Psoas muscle (tissue), 8 donors: ENCODE measurements around the gene SUPT5H. TPM values are rescaled to one million over a fixed set of nuclear protein-coding genes. Genes with fewer than 3 reads are reported as not detected.

ENCODE experiments used
- ATAC-seq, 4 donors: fragments of 200-7000 bp; cut with Tn5 transposase; one replicate each; pipeline ENCODE4 v1.9.1; 2020; ENCODE audit warnings: moderate library complexity in 3 of 4, mild to moderate bottlenecking in 2 of 4
- DNase-seq, 2 donors: peaks; one replicate each; pipeline ENCODE4 v3.0.0-alpha.2; 2020
- H3K27ac ChIP-seq: fragments of 200-600 bp; one replicate; pipeline ENCODE4 v1.8.0; 2022
- H3K27me3 ChIP-seq, 3 donors: fragments of 200-600 bp in 1 of 3; one replicate each; pipeline versions ENCODE4 v1.6.1 to v1.8.0; 2013 to 2022; ENCODE audit warnings: low read length in 2 of 3, mild to moderate bottlenecking in 2 of 3, moderate library complexity in 1 of 3; ENCODE audit not compliant: insufficient read depth in 3 of 3
- H3K36me3 ChIP-seq, 2 donors: fragments of 200-600 bp in 1 of 2; one replicate each; pipeline versions ENCODE4 v1.6.1 to v1.8.0; 2013 to 2022; ENCODE audit warnings: low read depth in 1 of 2, mild to moderate bottlenecking in 1 of 2, moderate library complexity in 1 of 2; ENCODE audit not compliant: insufficient read depth in 1 of 2
- H3K4me1 ChIP-seq: fragments of 200-600 bp; one replicate; pipeline ENCODE4 v1.8.0; 2022
- H3K4me3 ChIP-seq: fragments of 200-600 bp; one replicate; pipeline ENCODE4 v1.8.0; 2022; ENCODE audit warnings: mild to moderate bottlenecking
- H3K9me3 ChIP-seq: fragments of 200-600 bp; one replicate; pipeline ENCODE4 v1.8.0; 2022
- WGBS, 3 donors: extraction: QIAGEN DNeasy Blood & Tissue Kit; methylation state at CpG; one replicate each; pipeline versions ENCODE4 v1.1.6 to v1.1.7; 2013; 5-methylcytosine and 5-hydroxymethylcytosine counted together
- intact Hi-C, 2 donors: fragments of 100-400 bp; cut with DNase I; formaldehyde crosslinking; loops; one replicate each; pipeline versions ENCODE4 v1.11.0 to v1.14.2; 2022
- polyA plus RNA-seq, 3 donors: library from polyadenylated mRNA; stranded (reverse); fragments of 200-250 nt; gene quantifications; one replicate each; pipeline ENCODE4 v1.2.3, GENCODE V29; 2013
- total RNA-seq, 4 donors: library from RNA; stranded (reverse); fragmentation: NEBNext Ultra II Directional in 2 of 4; extraction: Animal tissue kit (Norgen Biotek cat#: 25700) in 2 of 4; gene quantifications; one replicate each; pipeline versions ENCODE4 v1.2.1 to v1.2.4, GENCODE V29; 2021 to 2023
- TF ChIP-seq, protein P1 (sequence below): fragments of 200-600 bp; IDR thresholded peaks from one replicate; pipeline ENCODE4 v1.8.0; 2022; ENCODE audit warnings: antibody characterized with exemption
- donor health status: healthy with polysubstance abuse.
- donor health status: DM: no; HTN: no; CAD: no; lungs with moderate emphysema.
- donor health status: Bipolar disorder and iron deficiency.
- donor health status: healthy.
- donor health status: DM: yes; HTN: yes; CAD: no.
- donor health status: DM: no; HTN: no; CAD: no.
- donor health status: DM: no; HTN: no; CAD: no.
- donor health status: DM: yes; HTN: yes; CAD: no.

SUPT5H gene
- total and polyA plus RNA-seq, 7 donors = 60.7 to 97.1 (median 82.7) TPM

- Histone ChIP-seq H3K27me3 (no peaks in the 10 kb centered on the region), H3K4me3 (no peak overlapping the region), H3K27ac (no peak overlapping the region), H3K4me1 (no peaks in the 10 kb centered on the region), H3K9me3 (no peaks in the 10 kb centered on the region), H3K36me3 (peaks cover 20 to 100% of the 10 kb centered on the region in 2 donors)
- WGBS, 3 donors = 91 to 92% (median 91%) methylated on average over 11 of the region's 11 CpGs
- peak in 1 of 2 donors; percentile 34 for DNase-seq
- intact Hi-C loops = no loop called here
- ATAC-seq = no peak
- TF ChIP-seq, protein P1, sequence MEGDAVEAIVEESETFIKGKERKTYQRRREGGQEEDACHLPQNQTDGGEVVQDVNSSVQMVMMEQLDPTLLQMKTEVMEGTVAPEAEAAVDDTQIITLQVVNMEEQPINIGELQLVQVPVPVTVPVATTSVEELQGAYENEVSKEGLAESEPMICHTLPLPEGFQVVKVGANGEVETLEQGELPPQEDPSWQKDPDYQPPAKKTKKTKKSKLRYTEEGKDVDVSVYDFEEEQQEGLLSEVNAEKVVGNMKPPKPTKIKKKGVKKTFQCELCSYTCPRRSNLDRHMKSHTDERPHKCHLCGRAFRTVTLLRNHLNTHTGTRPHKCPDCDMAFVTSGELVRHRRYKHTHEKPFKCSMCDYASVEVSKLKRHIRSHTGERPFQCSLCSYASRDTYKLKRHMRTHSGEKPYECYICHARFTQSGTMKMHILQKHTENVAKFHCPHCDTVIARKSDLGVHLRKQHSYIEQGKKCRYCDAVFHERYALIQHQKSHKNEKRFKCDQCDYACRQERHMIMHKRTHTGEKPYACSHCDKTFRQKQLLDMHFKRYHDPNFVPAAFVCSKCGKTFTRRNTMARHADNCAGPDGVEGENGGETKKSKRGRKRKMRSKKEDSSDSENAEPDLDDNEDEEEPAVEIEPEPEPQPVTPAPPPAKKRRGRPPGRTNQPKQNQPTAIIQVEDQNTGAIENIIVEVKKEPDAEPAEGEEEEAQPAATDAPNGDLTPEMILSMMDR = no peak
These were observed 23.7 kb downstream of the SUPT5H start for GRCh38 chr19:39469036-39469435.

DNA sequence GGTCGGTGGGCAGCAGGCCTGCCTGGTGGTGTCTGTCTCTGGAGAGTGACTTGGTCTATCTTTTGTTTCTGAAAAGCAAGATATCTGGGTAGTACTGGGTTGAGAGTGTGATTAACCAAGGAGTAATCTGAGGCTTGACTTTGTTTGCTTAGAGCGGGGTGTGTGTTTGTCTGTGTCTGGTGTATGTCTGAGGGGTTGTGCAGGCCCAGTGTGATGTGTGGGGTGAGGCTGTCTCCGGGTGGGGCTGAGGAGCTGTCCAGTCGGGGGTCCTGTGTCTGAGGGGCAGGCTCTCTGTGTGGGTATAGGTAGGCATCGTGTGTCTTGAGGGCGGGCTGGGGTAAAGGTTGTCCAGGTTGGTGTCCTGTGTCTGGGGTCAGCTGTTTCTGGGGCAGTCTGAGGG lies 24.2 kb downstream of the SUPT5H start:
- H3K27ac ChIP-seq = no peak overlapping the region
- WGBS, 3 donors = 87 to 92% (median 89%) methylated on average over 6 of the region's 6 CpGs
- no peak overlapping the region for H3K4me3 ChIP-seq
- DNase-seq = peak in 1 of 2 donors; percentile 33
- H3K27me3 ChIP-seq = no peaks in the 10 kb centered on the region
- H3K9me3 ChIP-seq = no peaks in the 10 kb centered on the region
- TF ChIP-seq, protein P1 = no peak
- intact Hi-C loops = no loop called here
- peaks cover 20 to 100% of the 10 kb centered on the region in 2 donors for H3K36me3 ChIP-seq
- H3K4me1 ChIP-seq = no peaks in the 10 kb centered on the region
- no peak for ATAC-seq

DNA sequence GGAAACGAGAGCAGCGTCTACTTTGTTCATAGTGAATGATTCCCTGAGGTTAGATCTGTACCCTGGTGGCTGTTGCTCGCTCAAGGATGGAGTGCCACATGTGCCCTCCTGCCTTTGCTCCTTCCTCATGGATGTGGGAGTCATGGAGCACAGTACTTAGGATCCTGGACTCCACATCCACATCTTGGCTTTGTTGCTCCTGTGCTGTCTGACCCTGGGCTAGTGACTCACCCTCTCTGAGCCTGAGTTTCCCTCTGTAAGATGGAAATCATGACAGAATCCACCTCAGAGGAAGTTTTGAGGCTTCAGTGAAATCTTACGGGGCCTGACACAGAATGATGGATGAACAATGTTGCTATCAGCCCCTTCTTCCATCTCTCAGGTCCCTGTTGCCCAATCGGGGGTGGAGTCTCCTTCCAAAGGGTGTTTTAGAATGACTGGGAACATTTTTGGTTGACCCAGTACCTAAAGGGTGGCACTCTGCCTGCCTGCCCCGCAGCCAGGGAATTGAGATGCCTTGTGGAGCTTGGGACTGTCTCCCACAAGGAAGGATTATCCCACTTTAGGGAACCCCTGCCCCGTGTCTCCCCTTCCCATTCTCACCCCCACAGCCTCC lies 25.4 kb downstream of the SUPT5H start:
- no peaks in the 10 kb centered on the region for H3K9me3 ChIP-seq
- TF ChIP-seq, protein P1 = no peak
- no peaks in the 10 kb centered on the region for H3K27me3 ChIP-seq
- H3K4me1 ChIP-seq = no peaks in the 10 kb centered on the region
- WGBS, 3 donors = 81 to 88% (median 84%) methylated on average over 7 of the region's 7 CpGs
- H3K27ac ChIP-seq = no peak overlapping the region
- ATAC-seq (no peak), DNase-seq (peak in 1 of 2 donors; percentile 18)
- intact Hi-C loops = no loop called here
- no peak overlapping the region for H3K4me3 ChIP-seq
- H3K36me3 ChIP-seq = peaks cover 20 to 100% of the 10 kb centered on the region in 2 donors

DNA sequence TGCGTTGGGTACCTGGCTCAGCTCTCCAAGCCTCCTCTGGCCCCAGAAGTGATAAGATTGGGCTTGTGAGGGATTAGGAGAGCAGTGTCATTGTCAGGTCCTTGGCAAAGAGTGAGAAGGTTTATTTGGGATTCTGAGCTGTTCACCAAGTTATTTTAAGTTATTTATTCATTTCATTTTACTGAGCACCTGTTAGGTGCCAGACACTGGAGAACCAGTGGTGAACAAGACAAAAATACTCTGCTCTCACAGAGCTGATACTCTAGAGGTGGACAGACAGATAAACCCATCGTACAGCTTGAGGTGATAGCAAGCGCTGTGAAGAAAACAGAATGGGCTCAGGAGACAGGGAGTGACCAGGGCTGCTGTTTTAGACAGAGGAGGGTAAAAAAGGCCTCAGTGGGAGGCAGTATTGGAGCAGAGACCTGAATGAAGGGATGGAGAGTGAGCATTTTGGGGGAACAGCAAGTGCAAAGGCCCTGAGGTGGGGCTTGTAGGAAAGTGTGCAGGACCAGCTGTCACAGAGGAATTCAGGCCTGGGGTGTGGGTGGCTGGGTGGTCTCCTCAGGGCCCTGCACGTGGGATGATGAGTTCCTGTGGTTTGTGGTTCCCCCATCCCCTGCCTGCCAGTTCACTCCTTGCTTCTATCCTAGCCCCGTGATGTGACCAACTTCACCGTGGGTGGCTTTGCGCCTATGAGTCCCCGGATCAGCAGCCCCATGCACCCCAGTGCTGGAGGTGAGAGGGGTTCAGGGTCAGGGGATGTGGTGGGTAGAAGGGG lies 26.6 kb downstream of the SUPT5H start:
- Histone ChIP-seq H3K4me3 (no peak overlapping the region), H3K36me3 (peaks cover 20 to 99% of the 10 kb centered on the region in 2 donors), H3K4me1 (no peaks in the 10 kb centered on the region), H3K27me3 (no peaks in the 10 kb centered on the region), H3K27ac (no peak overlapping the region), H3K9me3 (no peaks in the 10 kb centered on the region)
- ATAC-seq (no peak), DNase-seq (peak in 1 of 2 donors; percentile 12)
- TF ChIP-seq, protein P1 = no peak
- WGBS, 3 donors = 88 to 93% (median 89%) methylated on average over 8 of the region's 8 CpGs
- intact Hi-C loops = no loop called here
